Naive thymus-derived CD8-positive, alpha-beta T cell (primary cell): ENCODE measurements around the gene ZSCAN31. TPM values are rescaled to one million over a fixed set of nuclear protein-coding genes. Genes with fewer than 3 reads are reported as not detected.
A peak's percentile ranks its signal among the peaks of the same experiment; 100 is the strongest.
"Not testable (repeated sequence)": the region's sequence is repeated elsewhere in the genome, so short reads cannot be mapped to it uniquely, and the experiment has no call there.

Experiments
- ATAC-seq, 2 donors: fragments of 150-1000 bp; cut with Tn5 transposase in 1 of 2; sonication (Bioruptor Pico), chemical (Tn5 transposase) in 1 of 2; 1 replicate in 1 of 2; 2 replicates in 1 of 2; pipeline ENCODE4 v1.10.0; 2021; ENCODE audit warnings: mild to moderate bottlenecking in 2 of 2, moderate library complexity in 2 of 2
- POLR2A ChIA-PET: fragments of 350-600 bp; sonication (Branson Sonifier 250); formaldehyde crosslinking; loops from one replicate; lab custom pipeline; 2021; ENCODE audit warnings: antibody characterized with exemption; lab: Charles Lee
- DNase-seq, 10 donors: peaks; one replicate each; pipeline versions ENCODE4 v3.0.0 to v3.0.0-alpha.2; 2020 to 2022
- H3K27ac Mint-ChIP-seq, 10 donors: one replicate each; pipeline ENCODE4 v1.8.0; 2020 to 2022; ENCODE audit warnings: mild to moderate bottlenecking in 10 of 10, mixed read lengths in 10 of 10, moderate library complexity in 4 of 10, inconsistent platforms in 1 of 10
- H3K27me3 Mint-ChIP-seq, 5 donors: one replicate each; pipeline ENCODE4 v1.8.0; 2021 to 2022; ENCODE audit warnings: mixed read lengths in 5 of 5
- H3K36me3 Mint-ChIP-seq, 3 donors: one replicate each; pipeline ENCODE4 v1.8.0; 2020 to 2022; ENCODE audit warnings: mixed read lengths in 3 of 3, mild to moderate bottlenecking in 2 of 3, inconsistent platforms in 1 of 3
- H3K4me1 Mint-ChIP-seq, 4 donors: one replicate each; pipeline ENCODE4 v1.8.0; 2021 to 2022; ENCODE audit warnings: mixed read lengths in 4 of 4
- H3K4me3 Mint-ChIP-seq, 10 donors: one replicate each; pipeline ENCODE4 v1.8.0; 2020 to 2022; ENCODE audit warnings: mild to moderate bottlenecking in 10 of 10, mixed read lengths in 10 of 10, moderate library complexity in 6 of 10, inconsistent platforms in 1 of 10
- H3K9me3 Mint-ChIP-seq, 9 donors: one replicate each; pipeline ENCODE4 v1.8.0; 2020 to 2022; ENCODE audit warnings: mixed read lengths in 9 of 9, mild to moderate bottlenecking in 3 of 9, inconsistent platforms in 1 of 9, moderate library complexity in 1 of 9
- polyA plus RNA-seq, 3 donors: library from polyadenylated mRNA; unstranded; fragments of 300-500 nt; fragmentation: Illumina TruSeq; gene quantifications; one replicate each; pipeline ENCODE4 v1.2.3, GENCODE V29; 2021
- total RNA-seq, 8 experiments: library from RNA in 2 of 8; stranded (reverse) in 2 of 8; gene quantifications; one replicate each; pipeline ENCODE4 v1.2.3 and lab custom pipeline; 2021 to 2026

Gene ZSCAN31
- total and polyA plus RNA-seq, 5 experiments from 2014 or later = 0.79 to 2.8 (median 1.0) TPM

- Mint-ChIP-seq H3K9me3 (peaks cover 0 to under 1% (median 0%) of the 10 kb centered on the region in 9 donors), H3K36me3 (no peaks in the 10 kb centered on the region), H3K27ac (peak overlapping the region in 3 of 10 donors; percentile 23 to 61 (median 31)), H3K4me3 (peak overlapping the region in 3 of 10 donors; percentile 1 to 53 (median 31)), H3K4me1 (peaks cover 0 to 11% (median 8%) of the 10 kb centered on the region in 4 donors), H3K27me3 (no peaks in the 10 kb centered on the region)
- POLR2A ChIA-PET = interaction anchor here (0.6 to 2.3 kb wide), 6 partner anchors 11 to 1158 kb away, joined by 3 to 15 read pairs (median 4); partner anchors contain the start of genes ZKSCAN3 and ZSCAN26
- DNase-seq (no peak), ATAC-seq (no peak)
These were observed 1.5 kb downstream of the ZSCAN31 start for GRCh38 chr6:28334286-28335039.

- ATAC-seq (no peak), DNase-seq (no peak)
- Mint-ChIP-seq H3K4me1 (peaks cover 0 to 11% (median 8%) of the 10 kb centered on the region in 4 donors), H3K27ac (peak overlapping the region in 8 of 10 donors; percentile 6 to 79 (median 44)), H3K27me3 (no peaks in the 10 kb centered on the region), H3K4me3 (no peak overlapping the region), H3K36me3 (peaks cover 6 to 7% (median 7%) of the 10 kb centered on the region in 3 donors), H3K9me3 (peaks cover 0 to 9% (median 6%) of the 10 kb centered on the region in 9 donors)
- POLR2A ChIA-PET = no interaction called here
These were observed 2.3 kb downstream of the ZSCAN31 start for GRCh38 chr6:28333599-28334018.

GRCh38 chr6:28333047-28333446 lies 2.9 kb downstream of the ZSCAN31 start:
- H3K27ac Mint-ChIP-seq = peak overlapping the region in 4 of 10 donors; percentile 6 to 44 (median 21)
- no peaks in the 10 kb centered on the region for H3K27me3 Mint-ChIP-seq
- peaks cover 0 to 11% (median 8%) of the 10 kb centered on the region in 4 donors for H3K4me1 Mint-ChIP-seq
- DNase-seq (no peak), ATAC-seq (no peak)
- peaks cover 6 to 11% (median 7%) of the 10 kb centered on the region in 3 donors for H3K36me3 Mint-ChIP-seq
- peaks cover 0 to 12% (median 6%) of the 10 kb centered on the region in 9 donors for H3K9me3 Mint-ChIP-seq
- no peak overlapping the region for H3K4me3 Mint-ChIP-seq
- POLR2A ChIA-PET = no interaction called here

GRCh38 chr6:28330041-28330440 lies 5.9 kb downstream of the ZSCAN31 start:
- no peak overlapping the region for H3K27ac Mint-ChIP-seq

DNA sequence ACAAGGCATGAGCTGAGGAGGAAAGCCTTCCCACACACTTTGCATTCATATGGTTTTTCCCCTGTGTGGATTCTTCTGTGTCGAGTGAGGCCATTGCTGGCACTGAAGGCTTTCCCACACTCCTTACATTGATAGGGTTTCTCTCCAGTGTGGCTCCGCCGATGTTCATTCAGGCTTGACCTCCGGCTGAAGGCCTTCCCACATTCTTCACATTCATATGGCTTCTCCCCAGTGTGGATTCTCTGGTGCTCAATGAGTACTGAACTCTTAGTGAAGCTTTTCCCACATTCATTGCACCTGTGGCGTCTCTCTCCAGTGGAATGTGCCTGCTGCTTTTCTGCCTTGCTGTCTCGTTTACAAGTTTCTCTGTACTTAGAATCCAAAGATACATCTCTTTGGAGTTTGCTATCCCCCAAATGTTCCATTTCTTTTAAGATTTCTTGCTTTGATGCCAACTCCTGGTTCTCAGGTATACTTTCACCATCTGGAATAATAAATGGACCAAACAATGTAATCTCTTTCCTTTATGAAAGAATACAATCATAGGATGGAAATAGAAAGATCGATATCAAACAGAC lies 9.5 kb downstream of the ZSCAN31 start:
- H3K27me3 Mint-ChIP-seq = peaks cover 0 to 10% (median 2%) of the 10 kb centered on the region in 5 donors
- DNase-seq (no peak), ATAC-seq (no peak)
- POLR2A ChIA-PET = no interaction called here
- no peaks in the 10 kb centered on the region for H3K4me1 Mint-ChIP-seq
- no peak overlapping the region for H3K4me3 Mint-ChIP-seq
- peaks cover 18 to 48% (median 38%) of the 10 kb centered on the region in 3 donors for H3K36me3 Mint-ChIP-seq
- H3K27ac Mint-ChIP-seq = no peak overlapping the region
- H3K9me3 Mint-ChIP-seq = peaks cover 10 to 57% (median 28%) of the 10 kb centered on the region in 9 donors

More at GRCh38 chr6:28330041-28330440, 5.9 kb downstream of the ZSCAN31 start:
- POLR2A ChIA-PET = no interaction called here
- Mint-ChIP-seq H3K36me3 (peaks cover 18 to 39% (median 29%) of the 10 kb centered on the region in 3 donors), H3K9me3 (peaks cover 10 to 41% (median 28%) of the 10 kb centered on the region in 9 donors), H3K27me3 (no peaks in the 10 kb centered on the region), H3K4me3 (no peak overlapping the region), H3K4me1 (peaks cover 0 to 9% (median 8%) of the 10 kb centered on the region in 4 donors)
- ATAC-seq = no peak
- DNase-seq = no peak

GRCh38 chr6:28323813-28324424 lies 12.0 kb downstream of the ZSCAN31 start:
- ATAC-seq (no peak), DNase-seq (no peak)
- Mint-ChIP-seq H3K27me3 (peaks cover 0 to 10% (median 2%) of the 10 kb centered on the region in 5 donors), H3K27ac (no peak overlapping the region), H3K4me3 (no peak overlapping the region), H3K36me3 (peaks cover 14 to 44% (median 38%) of the 10 kb centered on the region in 3 donors), H3K9me3 (peaks cover 12 to 60% (median 26%) of the 10 kb centered on the region in 9 donors), H3K4me1 (no peaks in the 10 kb centered on the region)
- POLR2A ChIA-PET = interaction anchor here (1.6 kb wide), 1 partner anchor 12 kb away, joined by 3 read pairs; the partner anchor contains the start of gene ZSCAN31

DNA sequence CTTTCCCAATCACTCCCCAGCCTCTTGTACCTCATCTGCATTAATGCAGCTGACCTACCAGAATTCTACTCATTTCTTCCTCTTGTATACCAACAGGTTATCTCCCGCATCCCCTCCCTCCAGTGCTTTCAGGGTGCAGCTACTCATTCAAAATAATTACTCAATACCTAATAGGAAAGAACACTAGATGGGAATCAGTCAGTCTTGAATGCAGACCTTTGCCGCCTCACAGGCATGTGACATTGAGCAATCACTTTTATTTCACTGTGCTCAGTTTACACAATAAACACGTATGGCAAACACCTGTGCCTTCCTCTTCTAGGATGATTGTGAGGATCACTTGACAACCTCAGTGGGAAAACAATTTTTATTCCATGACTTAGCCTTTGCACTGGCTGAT lies 13.3 kb downstream of the ZSCAN31 start:
- Mint-ChIP-seq H3K36me3 (peaks cover 12 to 34% (median 33%) of the 10 kb centered on the region in 3 donors), H3K9me3 (peaks cover 10 to 48% (median 20%) of the 10 kb centered on the region in 9 donors), H3K4me1 (no peaks in the 10 kb centered on the region), H3K27me3 (peaks cover 0 to 10% (median 2%) of the 10 kb centered on the region in 5 donors), H3K27ac (peak overlapping the region in 1 of 10 donors; percentile 69), H3K4me3 (no peak overlapping the region)
- no peak for DNase-seq
- ATAC-seq = no peak
- POLR2A ChIA-PET = interaction anchor here (0.6 kb wide), 1 partner anchor 1207 kb away, joined by 3 read pairs; no protein-coding TSS in a partner anchor

GRCh38 chr6:28317866-28318265 lies 18.1 kb downstream of the ZSCAN31 start:
- H3K9me3 Mint-ChIP-seq, ATAC-seq, H3K36me3 Mint-ChIP-seq, H3K4me1 Mint-ChIP-seq, POLR2A ChIA-PET, H3K27ac Mint-ChIP-seq, H3K4me3 Mint-ChIP-seq, DNase-seq: not testable (repeated sequence)
- H3K27me3 Mint-ChIP-seq = peaks cover 0 to 13% (median 11%) of the 10 kb centered on the region in 5 donors

GRCh38 chr6:28315628-28316027 lies 20.3 kb downstream of the ZSCAN31 start:
- H3K27me3 Mint-ChIP-seq = peaks cover 8 to 27% (median 15%) of the 10 kb centered on the region in 5 donors

DNA sequence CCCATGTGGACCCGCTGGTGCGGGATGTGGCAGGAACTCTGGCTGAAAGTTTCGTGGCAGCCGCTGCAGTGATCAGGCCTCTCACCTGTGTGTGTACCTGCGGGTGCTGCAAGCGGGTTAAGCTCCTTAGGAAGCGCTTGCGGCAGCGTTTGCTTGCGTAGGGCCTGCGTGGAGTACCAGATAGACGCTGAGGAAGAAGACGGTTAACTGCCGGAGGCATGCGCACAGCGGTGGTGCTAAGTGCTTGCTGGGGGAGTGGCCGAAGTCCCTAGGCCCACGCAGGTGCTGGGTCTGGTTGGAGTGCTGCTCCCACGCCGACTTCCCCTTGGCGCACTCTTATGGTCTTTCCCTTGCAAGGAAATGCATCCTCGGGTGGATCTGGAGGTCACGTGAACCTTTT lies 23.0 kb downstream of the ZSCAN31 start:
- no peak for ATAC-seq
- Mint-ChIP-seq H3K36me3 (peaks cover 0 to 18% (median 11%) of the 10 kb centered on the region in 3 donors), H3K27me3 (peaks cover 13 to 37% (median 23%) of the 10 kb centered on the region in 5 donors)

More at GRCh38 chr6:28315628-28316027, 20.3 kb downstream of the ZSCAN31 start:
- Mint-ChIP-seq H3K4me3 (no peak overlapping the region), H3K36me3 (peaks cover 0 to 11% (median 7%) of the 10 kb centered on the region in 3 donors), H3K4me1 (no peaks in the 10 kb centered on the region), H3K9me3 (peaks cover 0 to under 1% (median 0%) of the 10 kb centered on the region in 9 donors), H3K27ac (no peak overlapping the region)
- POLR2A ChIA-PET = no interaction called here
- ATAC-seq (no peak), DNase-seq (no peak)

DNA sequence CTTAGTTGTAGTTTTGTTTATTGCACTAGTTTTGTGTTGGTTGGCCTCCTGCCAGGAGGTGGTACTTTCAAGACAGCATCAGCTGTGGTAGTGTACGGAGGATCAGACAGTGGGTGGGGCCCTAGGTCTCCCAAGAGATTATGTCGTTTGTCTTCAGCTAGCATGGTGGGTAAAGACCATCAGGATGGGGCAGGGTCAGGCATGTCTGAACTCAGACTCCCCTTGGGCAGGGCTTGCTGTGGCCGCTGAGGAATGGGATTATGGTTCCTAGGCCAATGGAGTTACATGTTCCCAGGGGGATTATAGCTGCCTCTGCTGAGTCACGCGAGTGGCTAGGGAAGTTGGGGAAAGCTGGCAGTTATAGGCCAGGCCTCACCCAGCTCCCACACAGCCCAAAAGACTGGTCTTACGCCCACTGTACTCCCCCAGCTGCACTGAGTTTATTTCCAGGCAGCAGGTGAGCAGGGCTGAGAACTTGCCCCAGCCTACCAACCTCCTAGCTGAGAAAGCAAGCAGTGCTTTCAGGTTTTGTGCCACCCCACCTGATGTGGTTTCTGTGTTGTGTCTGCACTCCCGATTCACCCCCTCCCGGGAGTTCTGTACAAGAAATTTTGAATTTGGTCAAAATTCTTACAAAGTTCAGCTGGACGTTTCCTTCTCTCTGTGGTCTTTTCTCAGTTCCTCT lies 24.7 kb downstream of the ZSCAN31 start:
- no peak overlapping the region for H3K27ac Mint-ChIP-seq
- peaks cover 0 to 27% (median 13%) of the 10 kb centered on the region in 3 donors for H3K36me3 Mint-ChIP-seq
- no peaks in the 10 kb centered on the region for H3K4me1 Mint-ChIP-seq
- POLR2A ChIA-PET = no interaction called here
- no peak for DNase-seq
- H3K9me3 Mint-ChIP-seq = peaks cover 0 to 18% (median 7%) of the 10 kb centered on the region in 9 donors
- peaks cover 11 to 37% (median 24%) of the 10 kb centered on the region in 5 donors for H3K27me3 Mint-ChIP-seq
- ATAC-seq = no peak
- no peak overlapping the region for H3K4me3 Mint-ChIP-seq

More for the DNA sequence above, 23.0 kb downstream of the ZSCAN31 start:
- Mint-ChIP-seq H3K4me3 (no peak overlapping the region), H3K4me1 (no peaks in the 10 kb centered on the region), H3K9me3 (peaks cover 0 to 11% (median 0%) of the 10 kb centered on the region in 9 donors), H3K27ac (no peak overlapping the region)
- no peak for DNase-seq
- POLR2A ChIA-PET = no interaction called here

DNA sequence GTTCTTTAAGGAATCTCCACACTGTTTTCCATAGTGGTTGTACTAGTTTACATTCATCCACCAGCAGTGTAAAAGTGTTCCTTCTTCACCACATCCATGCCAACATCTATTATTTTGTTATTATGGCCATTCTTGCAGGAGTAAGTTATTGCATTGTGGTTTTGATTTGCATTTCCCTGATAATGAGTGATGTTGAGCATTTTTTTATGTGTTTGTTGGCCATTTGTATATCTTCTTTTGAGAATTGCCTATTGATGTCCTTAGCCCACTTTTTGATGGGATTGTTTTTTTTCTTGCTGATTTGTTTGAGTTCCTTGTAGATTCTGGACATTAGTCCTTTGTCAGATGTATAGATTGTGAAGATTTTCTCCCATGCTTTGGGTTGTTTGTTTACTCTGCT lies 29.6 kb downstream of the ZSCAN31 start:
- peaks cover 3 to 25% (median 8%) of the 10 kb centered on the region in 5 donors for H3K27me3 Mint-ChIP-seq
- H3K36me3 Mint-ChIP-seq = peaks cover 2 to 21% (median 7%) of the 10 kb centered on the region in 3 donors
- H3K4me1 Mint-ChIP-seq, POLR2A ChIA-PET, H3K27ac Mint-ChIP-seq, H3K4me3 Mint-ChIP-seq, DNase-seq, ATAC-seq: not testable (repeated sequence)
- peaks cover 0 to 22% (median 7%) of the 10 kb centered on the region in 9 donors for H3K9me3 Mint-ChIP-seq
